Suppressor macrophage treated with lipopolysaccharide for 4 hours (primary cell): ENCODE results near the gene MAT1A.

Source experiments
- DNase-seq: peaks from one replicate; pipeline ENCODE4 v3.0.0-alpha.2; 2020

MAT1A gene

GRCh38 chr10:80281784-80282765, 7.4 kb downstream of the MAT1A start:
- no peak for DNase-seq

- DNase-seq: no peak
Measured at GRCh38 chr10:80281292-80281691, 8.2 kb downstream of the MAT1A start.

- DNase-seq: no peak
Measured at GRCh38 chr10:80280071-80280800, 9.2 kb downstream of the MAT1A start.

GRCh38 chr10:80279146-80279545, 10.3 kb downstream of the MAT1A start:
- no peak for DNase-seq

GRCh38 chr10:80278480-80278879, 11.0 kb downstream of the MAT1A start:
- no peak for DNase-seq

- DNase-seq: no peak
Measured at GRCh38 chr10:80277567-80278250, 11.7 kb downstream of the MAT1A start.

- DNase-seq: no peak
Measured at GRCh38 chr10:80277016-80277415, 12.4 kb downstream of the MAT1A start.

GRCh38 chr10:80276335-80276734, 13.1 kb downstream of the MAT1A start:
- DNase-seq: no peak

GRCh38 chr10:80275756-80276155, 13.7 kb downstream of the MAT1A start:
- no peak for DNase-seq

GRCh38 chr10:80275135-80275498, 14.3 kb downstream of the MAT1A start:
- DNase-seq: no peak

- DNase-seq: no peak
Measured at GRCh38 chr10:80274396-80275134, 14.9 kb downstream of the MAT1A start.

- DNase-seq: no peak
Measured at GRCh38 chr10:80273523-80274170, 15.8 kb downstream of the MAT1A start.

GRCh38 chr10:80272793-80273522, 16.5 kb downstream of the MAT1A start:
- DNase-seq: peak; percentile 2

GRCh38 chr10:80271416-80271815, 18.0 kb downstream of the MAT1A start:
- DNase-seq: no peak

GRCh38 chr10:80270887-80271286, 18.6 kb downstream of the MAT1A start:
- DNase-seq: no peak

- DNase-seq: no peak
Measured at GRCh38 chr10:80268938-80269588, 20.4 kb downstream of the MAT1A start.

- DNase-seq: no peak
Measured at GRCh38 chr10:80268266-80268665, 21.2 kb downstream of the MAT1A start.

- no peak for DNase-seq
Measured at GRCh38 chr10:80266513-80266863, 23.0 kb downstream of the MAT1A start.

GRCh38 chr10:80265740-80266512, 23.5 kb downstream of the MAT1A start:
- no peak for DNase-seq
